HCT116 (cell line): ENCODE data around the gene PCP2.

Source experiments
- CEBPB ChIP-seq: IDR thresholded peaks from 2 replicates; pipeline ENCODE4 v1.6.1; 2012; ENCODE audit warnings: low read depth
- EGR1 ChIP-seq: IDR thresholded peaks from 2 replicates; pipeline ENCODE4 v1.6.1; 2012; ENCODE audit warnings: low read depth
- EZH2phosphoT487 ChIP-seq: fragments of 200-600 bp; IDR thresholded peaks from 2 replicates; pipeline ENCODE4 v1.6.1; 2018; ENCODE audit warnings: antibody characterized with exemption, borderline replicate concordance
- POLR2A ChIP-seq: IDR thresholded peaks from 2 replicates; pipeline ENCODE4 v1.7.0; 2011; ENCODE audit warnings: borderline replicate concordance; ENCODE audit not compliant: insufficient read depth, insufficient read length; ENCODE audit errors: extremely low read depth
- POLR2AphosphoS5 ChIP-seq: IDR thresholded peaks from 2 replicates; pipeline ENCODE4 v1.6.1; 2011; ENCODE audit warnings: mild to moderate bottlenecking, low read depth, low read length, moderate library complexity
- RAD21 ChIP-seq: IDR thresholded peaks from 2 replicates; pipeline ENCODE4 v1.6.1; 2012; ENCODE audit warnings: low read depth, mild to moderate bottlenecking
- SP1 ChIP-seq: IDR thresholded peaks from 2 replicates; pipeline ENCODE4 v1.6.1; 2012; ENCODE audit warnings: low read depth
- SRF ChIP-seq: IDR thresholded peaks from 2 replicates; pipeline ENCODE4 v1.6.1; 2012; ENCODE audit warnings: low read depth
- ZNF274 ChIP-seq: fragments of 200-500 bp; sonication (Bioruptor generic); IDR thresholded peaks from 2 replicates; pipeline ENCODE4 v1.6.1; 2014; ENCODE audit warnings: mild to moderate bottlenecking, low read depth, low read length, inconsistent platforms
- TF ChIP-seq, protein P1 (sequence below), 3 experiments: fragments of 200-600 bp in 1 of 3; sonication (generic) in 1 of 3; IDR thresholded peaks in 2 of 3; conservative IDR thresholded peaks in 1 of 3; 2 replicates each; pipeline ENCODE4 v1.5.1; 2012 to 2017; ENCODE audit warnings: low read depth in 2 of 3, low read length in 2 of 3, antibody characterized with exemption in 1 of 3, borderline replicate concordance in 1 of 3, control low read depth in 1 of 3, mild to moderate bottlenecking in 1 of 3, mixed read lengths in 1 of 3, mixed run types in 1 of 3, moderate library complexity in 1 of 3; ENCODE audit not compliant: insufficient read depth in 1 of 3
- TF ChIP-seq, protein P2 (sequence below): IDR thresholded peaks from 2 replicates; pipeline ENCODE4 v1.6.1; 2012; ENCODE audit warnings: low read depth
- TF ChIP-seq, protein P3 (sequence below): IDR thresholded peaks from 2 replicates; pipeline ENCODE4 v1.6.1; 2012

DNA sequence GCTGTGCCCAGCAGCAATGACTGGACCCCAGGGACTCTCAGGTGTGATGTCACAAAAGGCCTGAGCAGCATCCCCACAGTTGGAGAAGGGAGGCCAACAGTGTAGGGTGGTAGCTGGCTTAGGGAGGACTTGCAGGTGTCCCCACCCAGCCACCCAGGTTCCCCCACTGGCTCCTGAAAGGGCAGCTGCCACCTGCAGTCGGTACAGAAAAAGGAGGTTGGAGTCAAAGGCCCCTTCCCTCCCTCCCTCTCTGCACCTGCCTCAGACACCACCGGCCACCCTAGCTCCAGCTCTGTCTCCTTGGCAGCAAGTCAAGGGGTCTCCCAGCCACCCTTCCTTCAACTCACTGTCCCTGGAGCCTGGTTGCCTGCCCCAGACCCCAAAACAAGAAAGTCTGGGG lies at the start of gene PCP2:
- TF ChIP-seq SP1, result no peak
- TF ChIP-seq, protein P1, sequence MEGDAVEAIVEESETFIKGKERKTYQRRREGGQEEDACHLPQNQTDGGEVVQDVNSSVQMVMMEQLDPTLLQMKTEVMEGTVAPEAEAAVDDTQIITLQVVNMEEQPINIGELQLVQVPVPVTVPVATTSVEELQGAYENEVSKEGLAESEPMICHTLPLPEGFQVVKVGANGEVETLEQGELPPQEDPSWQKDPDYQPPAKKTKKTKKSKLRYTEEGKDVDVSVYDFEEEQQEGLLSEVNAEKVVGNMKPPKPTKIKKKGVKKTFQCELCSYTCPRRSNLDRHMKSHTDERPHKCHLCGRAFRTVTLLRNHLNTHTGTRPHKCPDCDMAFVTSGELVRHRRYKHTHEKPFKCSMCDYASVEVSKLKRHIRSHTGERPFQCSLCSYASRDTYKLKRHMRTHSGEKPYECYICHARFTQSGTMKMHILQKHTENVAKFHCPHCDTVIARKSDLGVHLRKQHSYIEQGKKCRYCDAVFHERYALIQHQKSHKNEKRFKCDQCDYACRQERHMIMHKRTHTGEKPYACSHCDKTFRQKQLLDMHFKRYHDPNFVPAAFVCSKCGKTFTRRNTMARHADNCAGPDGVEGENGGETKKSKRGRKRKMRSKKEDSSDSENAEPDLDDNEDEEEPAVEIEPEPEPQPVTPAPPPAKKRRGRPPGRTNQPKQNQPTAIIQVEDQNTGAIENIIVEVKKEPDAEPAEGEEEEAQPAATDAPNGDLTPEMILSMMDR (IDR thresholded peaks at IDR 0.05 in 2 of 3, conservative IDR thresholded peaks at IDR 0.05 in 1 of 3; ENCODE audit: borderline replicate concordance in 1 of 3, insufficient read depth in 1 of 3, low read depth in 2 of 3, low read length in 2 of 3), result no peak
- no peak for TF ChIP-seq EGR1
- no peak for TF ChIP-seq POLR2A
- no peak for TF ChIP-seq EZH2phosphoT487
- no peak for TF ChIP-seq POLR2AphosphoS5
- TF ChIP-seq RAD21, result no peak
- TF ChIP-seq, protein P2, sequence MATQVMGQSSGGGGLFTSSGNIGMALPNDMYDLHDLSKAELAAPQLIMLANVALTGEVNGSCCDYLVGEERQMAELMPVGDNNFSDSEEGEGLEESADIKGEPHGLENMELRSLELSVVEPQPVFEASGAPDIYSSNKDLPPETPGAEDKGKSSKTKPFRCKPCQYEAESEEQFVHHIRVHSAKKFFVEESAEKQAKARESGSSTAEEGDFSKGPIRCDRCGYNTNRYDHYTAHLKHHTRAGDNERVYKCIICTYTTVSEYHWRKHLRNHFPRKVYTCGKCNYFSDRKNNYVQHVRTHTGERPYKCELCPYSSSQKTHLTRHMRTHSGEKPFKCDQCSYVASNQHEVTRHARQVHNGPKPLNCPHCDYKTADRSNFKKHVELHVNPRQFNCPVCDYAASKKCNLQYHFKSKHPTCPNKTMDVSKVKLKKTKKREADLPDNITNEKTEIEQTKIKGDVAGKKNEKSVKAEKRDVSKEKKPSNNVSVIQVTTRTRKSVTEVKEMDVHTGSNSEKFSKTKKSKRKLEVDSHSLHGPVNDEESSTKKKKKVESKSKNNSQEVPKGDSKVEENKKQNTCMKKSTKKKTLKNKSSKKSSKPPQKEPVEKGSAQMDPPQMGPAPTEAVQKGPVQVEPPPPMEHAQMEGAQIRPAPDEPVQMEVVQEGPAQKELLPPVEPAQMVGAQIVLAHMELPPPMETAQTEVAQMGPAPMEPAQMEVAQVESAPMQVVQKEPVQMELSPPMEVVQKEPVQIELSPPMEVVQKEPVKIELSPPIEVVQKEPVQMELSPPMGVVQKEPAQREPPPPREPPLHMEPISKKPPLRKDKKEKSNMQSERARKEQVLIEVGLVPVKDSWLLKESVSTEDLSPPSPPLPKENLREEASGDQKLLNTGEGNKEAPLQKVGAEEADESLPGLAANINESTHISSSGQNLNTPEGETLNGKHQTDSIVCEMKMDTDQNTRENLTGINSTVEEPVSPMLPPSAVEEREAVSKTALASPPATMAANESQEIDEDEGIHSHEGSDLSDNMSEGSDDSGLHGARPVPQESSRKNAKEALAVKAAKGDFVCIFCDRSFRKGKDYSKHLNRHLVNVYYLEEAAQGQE, result no peak
- TF ChIP-seq SRF, result no peak
- TF ChIP-seq, protein P3, sequence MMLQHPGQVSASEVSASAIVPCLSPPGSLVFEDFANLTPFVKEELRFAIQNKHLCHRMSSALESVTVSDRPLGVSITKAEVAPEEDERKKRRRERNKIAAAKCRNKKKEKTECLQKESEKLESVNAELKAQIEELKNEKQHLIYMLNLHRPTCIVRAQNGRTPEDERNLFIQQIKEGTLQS, result no peak
- no peak for TF ChIP-seq CEBPB
- TF ChIP-seq ZNF274, result no peak
